H9 (cell line): ENCODE data around the gene C18orf63. TPM values are rescaled to one million over a fixed set of nuclear protein-coding genes. Genes with fewer than 3 reads are reported as not detected.

ENCODE experiments used
- DNase-seq: peaks from one replicate; pipeline ENCODE4 v3.0.0-alpha.2; 2017
- H2AFZ ChIP-seq: one replicate; pipeline ENCODE4 v1.6.1; 2013; ENCODE audit warnings: mild to moderate bottlenecking, low read length, control low read depth, moderate library complexity
- H2AK5ac ChIP-seq: 2 replicates; pipeline ENCODE4 v1.6.1; 2013; ENCODE audit warnings: low read length, control low read depth, mixed read lengths; ENCODE audit not compliant: insufficient read length
- H2BK120ac ChIP-seq: one replicate; pipeline ENCODE4 v1.6.1; 2013; ENCODE audit warnings: low read depth, mild to moderate bottlenecking, low read length, control low read depth, inconsistent platforms; ENCODE audit not compliant: poor library complexity, severe bottlenecking
- H2BK12ac ChIP-seq: 2 replicates; pipeline ENCODE4 v1.6.1; 2013; ENCODE audit warnings: low read length, control low read depth, mixed read lengths, low read depth; ENCODE audit not compliant: insufficient read length
- H2BK15ac ChIP-seq: 2 replicates; pipeline ENCODE4 v1.6.1; 2013; ENCODE audit warnings: low read depth, low read length, control low read depth
- H2BK20ac ChIP-seq: one replicate; pipeline ENCODE4 v1.6.1; 2013; ENCODE audit warnings: low read depth, mild to moderate bottlenecking, low read length, control low read depth, inconsistent platforms; ENCODE audit not compliant: poor library complexity, severe bottlenecking
- H2BK5ac ChIP-seq: 2 replicates; pipeline ENCODE4 v1.6.1; 2013; ENCODE audit warnings: low read length, control low read depth, mixed read lengths; ENCODE audit not compliant: insufficient read length
- H3K14ac ChIP-seq: 2 replicates; pipeline ENCODE4 v1.6.1; 2013; ENCODE audit warnings: low read length, control low read depth; ENCODE audit not compliant: insufficient read depth
- H3K18ac ChIP-seq: 2 replicates; pipeline ENCODE4 v1.6.1; 2013; ENCODE audit warnings: low read depth, mild to moderate bottlenecking, mixed read lengths, low read length, control low read depth; ENCODE audit not compliant: insufficient read length
- H3K23ac ChIP-seq: 2 replicates; pipeline ENCODE4 v1.6.1; 2013; ENCODE audit warnings: low read length, control low read depth, mixed read lengths, low read depth; ENCODE audit not compliant: insufficient read length
- H3K23me2 ChIP-seq: 2 replicates; pipeline ENCODE4 v1.6.1; 2013; ENCODE audit warnings: low read depth, mild to moderate bottlenecking, mixed read lengths, low read length, control low read depth; ENCODE audit not compliant: insufficient read length, poor library complexity, severe bottlenecking
- H3K27ac ChIP-seq: 2 replicates; pipeline ENCODE4 v1.5.1; 2013; ENCODE audit warnings: low read length, control low read depth, mixed read lengths, low read depth; ENCODE audit not compliant: insufficient read length
- H3K27me3 ChIP-seq: 2 replicates; pipeline ENCODE4 v1.6.1; 2013; ENCODE audit warnings: low read length, control low read depth, inconsistent platforms; ENCODE audit not compliant: insufficient read depth
- H3K4ac ChIP-seq: 2 replicates; pipeline ENCODE4 v1.6.1; 2013; ENCODE audit warnings: low read depth, mild to moderate bottlenecking, control low read depth, inconsistent platforms, low read length, moderate library complexity
- H3K4me1 ChIP-seq: 2 replicates; pipeline ENCODE4 v1.6.1; 2013; ENCODE audit warnings: low read length, control low read depth, inconsistent platforms; ENCODE audit not compliant: insufficient read depth
- H3K4me2 ChIP-seq: 2 replicates; pipeline ENCODE4 v1.6.1; 2013; ENCODE audit warnings: low read length, control low read depth, mixed read lengths; ENCODE audit not compliant: insufficient read length, insufficient read depth
- H3K56ac ChIP-seq: 2 replicates; pipeline ENCODE4 v1.6.1; 2013; ENCODE audit warnings: low read depth, mild to moderate bottlenecking, mixed read lengths, low read length, control low read depth; ENCODE audit not compliant: insufficient read length
- H3K79me1 ChIP-seq: 2 replicates; pipeline ENCODE4 v1.6.1; 2013; ENCODE audit warnings: low read depth, mild to moderate bottlenecking, moderate library complexity, low read length, control low read depth, inconsistent platforms; ENCODE audit not compliant: insufficient read depth, poor library complexity, severe bottlenecking
- H3K79me2 ChIP-seq: 2 replicates; pipeline ENCODE4 v1.6.1; 2013; ENCODE audit warnings: low read length, control low read depth, inconsistent platforms; ENCODE audit not compliant: insufficient read depth
- H3K9ac ChIP-seq: 2 replicates; pipeline ENCODE4 v1.6.1; 2013; ENCODE audit warnings: low read length, control low read depth, mixed read lengths; ENCODE audit not compliant: insufficient read length; ENCODE audit errors: extremely low read depth
- H3K9me3 ChIP-seq: one replicate; pipeline ENCODE4 v1.6.1; 2013; ENCODE audit warnings: low read depth, low read length, inconsistent platforms; ENCODE audit not compliant: control insufficient read depth
- H3T11ph ChIP-seq: one replicate; pipeline ENCODE4 v1.6.1; 2013; ENCODE audit warnings: mild to moderate bottlenecking, low read length, control low read depth, inconsistent platforms
- H4K20me1 ChIP-seq: one replicate; pipeline ENCODE4 v1.6.1; 2013; ENCODE audit not compliant: control insufficient read depth, insufficient read length, insufficient read depth
- H4K5ac ChIP-seq: 2 replicates; pipeline ENCODE4 v1.6.1; 2013; ENCODE audit warnings: low read depth, mild to moderate bottlenecking, mixed read lengths, low read length, control low read depth; ENCODE audit not compliant: insufficient read length
- H4K8ac ChIP-seq: replicated peaks from 2 replicates; pipeline ENCODE4 v1.6.1; 2013; ENCODE audit warnings: low read length, control low read depth, mixed read lengths, low read depth; ENCODE audit not compliant: insufficient read length
- H4K91ac ChIP-seq: 2 replicates; pipeline ENCODE4 v1.6.1; 2013; ENCODE audit warnings: low read depth, mild to moderate bottlenecking, moderate library complexity, mixed read lengths, low read length, control low read depth; ENCODE audit not compliant: insufficient read length
- H3K27ac Mint-ChIP-seq, 3 experiments: 2 replicates in 2 of 3; 3 replicates in 1 of 3; pipeline ENCODE4 v1.8.0; 2020 to 2021; ENCODE audit warnings: mixed read lengths in 3 of 3, mild to moderate bottlenecking in 1 of 3, moderate library complexity in 1 of 3
- H3K27me3 Mint-ChIP-seq: 2 replicates; pipeline ENCODE4 v1.8.0; 2021; ENCODE audit warnings: low read depth, mild to moderate bottlenecking, moderate library complexity, mixed read lengths
- H3K36me3 Mint-ChIP-seq, 3 experiments: 2 replicates in 2 of 3; 3 replicates in 1 of 3; pipeline ENCODE4 v1.8.0; 2020 to 2021; ENCODE audit warnings: low read depth in 3 of 3, mixed read lengths in 3 of 3; ENCODE audit not compliant: insufficient read depth in 1 of 3
- H3K4me1 Mint-ChIP-seq, 2 experiments: 2 replicates each; pipeline ENCODE4 v1.8.0; 2020; ENCODE audit warnings: mixed read lengths in 2 of 2
- H3K4me3 Mint-ChIP-seq, 2 experiments: 2 replicates in 1 of 2; 3 replicates in 1 of 2; pipeline ENCODE4 v1.8.0; 2020 to 2021; ENCODE audit warnings: mild to moderate bottlenecking in 2 of 2, mixed read lengths in 2 of 2, moderate library complexity in 1 of 2
- H3K9me3 Mint-ChIP-seq, 2 experiments: 2 replicates in 1 of 2; 3 replicates in 1 of 2; pipeline ENCODE4 v1.8.0; 2020; ENCODE audit warnings: mild to moderate bottlenecking in 2 of 2, mixed read lengths in 2 of 2, moderate library complexity in 1 of 2
- WGBS: extraction: QIAGEN DNeasy Blood & Tissue Kit; methylation state at CpG from one replicate; pipeline ENCODE4 v1.1.7; 2013; ENCODE audit warnings: missing lambda C conversion rate, low lambda C conversion rate, mixed read lengths; ENCODE audit not compliant: insufficient read length; ENCODE audit errors: extremely low coverage; 5-methylcytosine and 5-hydroxymethylcytosine counted together
- total RNA-seq: library from RNA; stranded (reverse); gene quantifications from 2 replicates; pipeline ENCODE4 v1.2.1, GENCODE V29; 2021
- TF ChIP-seq, protein P1 (sequence below): fragments of 200-600 bp; sonication (generic); conservative IDR thresholded peaks from 3 replicates; pipeline ENCODE4 v1.8.0; 2021; ENCODE audit warnings: antibody characterized with exemption, mild to moderate bottlenecking

The C18orf63 gene
- total RNA-seq, 1 experiment from 2014 or later: not detected

DNA sequence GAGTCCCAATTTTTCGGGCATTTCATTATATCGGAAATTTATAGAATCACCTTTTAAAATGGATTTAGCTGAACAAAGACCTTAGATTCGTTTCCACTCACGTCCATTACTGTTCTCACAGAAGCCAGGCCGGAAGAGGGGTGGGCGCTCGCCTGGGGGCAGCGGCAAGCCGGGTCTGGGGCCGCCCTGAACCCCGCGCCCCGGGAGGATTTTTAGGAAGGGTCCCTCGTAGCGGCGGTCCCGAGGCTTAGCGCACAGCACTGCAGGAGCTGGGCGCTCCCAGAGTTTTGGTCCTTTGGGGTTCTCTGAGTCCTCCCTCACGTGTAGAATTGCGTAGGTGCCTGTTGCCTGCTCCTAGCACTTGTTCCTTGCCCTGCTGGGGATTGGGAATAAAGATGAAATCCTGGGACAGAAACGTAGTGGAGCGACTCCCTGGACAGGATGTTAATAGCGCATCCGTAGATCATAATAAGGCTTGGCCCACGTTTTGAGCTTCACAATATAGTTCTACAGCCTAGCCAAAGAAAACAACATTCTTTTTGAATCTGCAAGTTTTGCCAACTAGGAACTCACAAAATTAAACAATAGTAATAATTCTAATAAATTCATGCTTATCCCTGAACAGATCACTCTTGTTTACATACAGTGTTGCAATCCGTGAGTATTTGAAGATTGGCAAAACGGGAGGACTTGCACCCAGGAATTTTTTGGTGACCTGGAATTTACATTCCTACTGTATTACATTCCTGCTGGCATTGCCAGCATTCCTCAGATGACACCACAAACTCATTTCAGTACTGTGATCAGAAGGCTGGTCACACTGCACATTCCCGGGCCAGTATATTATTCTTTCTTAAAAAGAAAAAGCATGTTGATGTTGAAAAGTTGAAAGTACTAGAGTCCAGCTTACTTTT lies 875 bp downstream of the C18orf63 start:
- no peak overlapping the region for H4K8ac ChIP-seq
- H3K27ac ChIP-seq: no peak overlapping the region
- H2BK5ac ChIP-seq: peak overlapping the region; percentile 64
- no peaks in the 10 kb centered on the region for H3K27me3 ChIP-seq
- H3K14ac ChIP-seq: 0 out of 2 replicates have a peak overlapping the region, but pooled peaks have one; percentile 47
- TF ChIP-seq, protein P1, sequence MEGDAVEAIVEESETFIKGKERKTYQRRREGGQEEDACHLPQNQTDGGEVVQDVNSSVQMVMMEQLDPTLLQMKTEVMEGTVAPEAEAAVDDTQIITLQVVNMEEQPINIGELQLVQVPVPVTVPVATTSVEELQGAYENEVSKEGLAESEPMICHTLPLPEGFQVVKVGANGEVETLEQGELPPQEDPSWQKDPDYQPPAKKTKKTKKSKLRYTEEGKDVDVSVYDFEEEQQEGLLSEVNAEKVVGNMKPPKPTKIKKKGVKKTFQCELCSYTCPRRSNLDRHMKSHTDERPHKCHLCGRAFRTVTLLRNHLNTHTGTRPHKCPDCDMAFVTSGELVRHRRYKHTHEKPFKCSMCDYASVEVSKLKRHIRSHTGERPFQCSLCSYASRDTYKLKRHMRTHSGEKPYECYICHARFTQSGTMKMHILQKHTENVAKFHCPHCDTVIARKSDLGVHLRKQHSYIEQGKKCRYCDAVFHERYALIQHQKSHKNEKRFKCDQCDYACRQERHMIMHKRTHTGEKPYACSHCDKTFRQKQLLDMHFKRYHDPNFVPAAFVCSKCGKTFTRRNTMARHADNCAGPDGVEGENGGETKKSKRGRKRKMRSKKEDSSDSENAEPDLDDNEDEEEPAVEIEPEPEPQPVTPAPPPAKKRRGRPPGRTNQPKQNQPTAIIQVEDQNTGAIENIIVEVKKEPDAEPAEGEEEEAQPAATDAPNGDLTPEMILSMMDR: no peak
- H4K5ac ChIP-seq: peak overlapping the region; percentile 94
- H3K18ac ChIP-seq: peak overlapping the region; percentile 87
- no peak for DNase-seq
- no peaks in the 10 kb centered on the region for H3K79me1 ChIP-seq
- no peak overlapping the region for H3K4ac ChIP-seq
- H4K20me1 ChIP-seq: no peaks in the 10 kb centered on the region
- H3K36me3 Mint-ChIP-seq: no peaks in the 10 kb centered on the region
- H2AK5ac ChIP-seq: no peak overlapping the region
- H3K4me1 ChIP-seq: no peaks in the 10 kb centered on the region; the same call in 1 of the 2 replicates
- H3K9me3 Mint-ChIP-seq: peaks cover 2 to 5% of the 10 kb centered on the region in 2 experiments; a peak in 4 of 5 replicates
- H2BK15ac ChIP-seq: no peak overlapping the region
- H3K27me3 Mint-ChIP-seq: peaks cover 8% of the 10 kb centered on the region; the same call in 1 of the 2 replicates
- H3K23me2 ChIP-seq: no peaks in the 10 kb centered on the region
- peaks cover 6% of the 10 kb centered on the region for H3K9me3 ChIP-seq
- H3K9ac ChIP-seq: no peak overlapping the region
- WGBS: no CpG with 5 or more reads among the region's 29 CpGs
- H3K27ac Mint-ChIP-seq: no peak overlapping the region
- H4K91ac ChIP-seq: no peak overlapping the region
- peaks cover 5 to 8% of the 10 kb centered on the region in 2 experiments; a peak in 3 of 4 replicates for H3K4me1 Mint-ChIP-seq
- H2BK12ac ChIP-seq: peak overlapping the region; percentile 62
- no peaks in the 10 kb centered on the region for H3K79me2 ChIP-seq
- no peak overlapping the region for H2AFZ ChIP-seq
- no peak overlapping the region for H3K4me3 Mint-ChIP-seq
- no peak overlapping the region for H3K56ac ChIP-seq
- H3K4me2 ChIP-seq: peak overlapping the region; percentile 12
- H2BK120ac ChIP-seq: no peak overlapping the region
- H2BK20ac ChIP-seq: no peak overlapping the region
- no peak overlapping the region for H3T11ph ChIP-seq
- no peak overlapping the region for H3K23ac ChIP-seq
